ENCODE measurements around the gene TBC1D23.

GRCh38 chr3:100361897-100362296, 101.1 kb downstream of the TBC1D23 start:
- TF ChIP-seq, protein P1, sequence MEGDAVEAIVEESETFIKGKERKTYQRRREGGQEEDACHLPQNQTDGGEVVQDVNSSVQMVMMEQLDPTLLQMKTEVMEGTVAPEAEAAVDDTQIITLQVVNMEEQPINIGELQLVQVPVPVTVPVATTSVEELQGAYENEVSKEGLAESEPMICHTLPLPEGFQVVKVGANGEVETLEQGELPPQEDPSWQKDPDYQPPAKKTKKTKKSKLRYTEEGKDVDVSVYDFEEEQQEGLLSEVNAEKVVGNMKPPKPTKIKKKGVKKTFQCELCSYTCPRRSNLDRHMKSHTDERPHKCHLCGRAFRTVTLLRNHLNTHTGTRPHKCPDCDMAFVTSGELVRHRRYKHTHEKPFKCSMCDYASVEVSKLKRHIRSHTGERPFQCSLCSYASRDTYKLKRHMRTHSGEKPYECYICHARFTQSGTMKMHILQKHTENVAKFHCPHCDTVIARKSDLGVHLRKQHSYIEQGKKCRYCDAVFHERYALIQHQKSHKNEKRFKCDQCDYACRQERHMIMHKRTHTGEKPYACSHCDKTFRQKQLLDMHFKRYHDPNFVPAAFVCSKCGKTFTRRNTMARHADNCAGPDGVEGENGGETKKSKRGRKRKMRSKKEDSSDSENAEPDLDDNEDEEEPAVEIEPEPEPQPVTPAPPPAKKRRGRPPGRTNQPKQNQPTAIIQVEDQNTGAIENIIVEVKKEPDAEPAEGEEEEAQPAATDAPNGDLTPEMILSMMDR (IDR thresholded peaks at IDR 0.05) = no peak
- TF ChIP-seq POLR2A (IDR thresholded peaks at IDR 0.05) = no peak
- no peak for TF ChIP-seq EP300 (IDR thresholded peaks at IDR 0.05)
- TF ChIP-seq POLR2AphosphoS5 (IDR thresholded peaks at IDR 0.05) = no peak
